K562 (cell line): ENCODE measurements around the gene TLK2. TPM values are rescaled to one million over a fixed set of nuclear protein-coding genes. Genes with fewer than 3 reads are reported as not detected.

Source experiments
- ATAC-seq: fragments of 200-7000 bp; cut with Tn5 transposase; 3 replicates; pipeline ENCODE4 v1.9.1; 2020; ENCODE audit warnings: moderate library complexity
- BruUV-seq: library from RNA; stranded (reverse); fragments of 400-500 nt; replicated peaks from 2 replicates; lab custom pipeline; 2021; lab: Mats Ljungman, UMichigan
- CTCF ChIA-PET: fragments of 300-600 bp; formaldehyde crosslinking; extraction: SDS; loops from one replicate; lab custom pipeline; 2021; ENCODE audit warnings: low intra/inter-chr PET ratio; lab: Yijun Ruan, JAX
- POLR2A ChIA-PET: fragments of 300-600, 350-650 bp; sonication (Branson Sonifier 250); formaldehyde crosslinking; extraction: SDS; loops from one replicate; lab custom pipeline; 2021; ENCODE audit warnings: antibody characterized with exemption, inconsistent platforms; lab: Yijun Ruan, JAX
- DNase-seq, 4 experiments: peaks; one replicate each; pipeline versions ENCODE4 v3.0.0 to v3.0.0-alpha.2; 2011 to 2018; ENCODE audit warnings: low spot score in 3 of 4, mixed read lengths in 3 of 4; ENCODE audit errors: extremely low read depth in 1 of 4
- FAIRE-seq: peaks from 2 replicates; lab custom pipeline; 2011; peaks lifted over from hg19 to GRCh38; lab: Jason Lieb, UNC
- H2AFZ ChIP-seq: 2 replicates; pipeline ENCODE4 v1.6.0; 2011; ENCODE audit warnings: low read depth, low read length, control low read depth, inconsistent platforms
- H3K27ac ChIP-seq: fragments of 200-600 bp; 3 replicates; pipeline ENCODE4 v1.8.0; 2011; ENCODE audit warnings: low read depth, mild to moderate bottlenecking, control low read depth, inconsistent platforms, low read length, moderate library complexity, mixed read lengths; ENCODE audit errors: extremely low read depth
- H3K27me3 ChIP-seq, 2 experiments: fragments of 300-600 bp in 1 of 2; 2 replicates in 1 of 2; 3 replicates in 1 of 2; pipeline versions ENCODE4 v1.6.0 to v1.8.0; 2011; ENCODE audit warnings: inconsistent platforms in 2 of 2, low read length in 2 of 2, mild to moderate bottlenecking in 1 of 2, mixed read lengths in 1 of 2, moderate library complexity in 1 of 2; ENCODE audit not compliant: control insufficient read depth in 2 of 2, insufficient read depth in 2 of 2
- H3K36me3 ChIP-seq: fragments of 300-600 bp; 3 replicates; pipeline ENCODE4 v1.8.0; 2011; ENCODE audit warnings: mild to moderate bottlenecking, low read length, inconsistent platforms; ENCODE audit not compliant: control insufficient read depth, insufficient read depth
- H3K4me1 ChIP-seq, 2 experiments: fragments of 200-600 bp in 1 of 2; replicated peaks in 1 of 2; 2 replicates in 1 of 2; 3 replicates in 1 of 2; pipeline versions ENCODE4 v1.5.1 to v1.8.0; 2011; ENCODE audit warnings: inconsistent platforms in 2 of 2, low read length in 2 of 2, mild to moderate bottlenecking in 1 of 2, mixed read lengths in 1 of 2, moderate library complexity in 1 of 2; ENCODE audit not compliant: control insufficient read depth in 2 of 2, insufficient read depth in 2 of 2
- H3K4me2 ChIP-seq: 2 replicates; pipeline ENCODE4 v1.6.1; 2011; ENCODE audit warnings: low read length, control low read depth, inconsistent platforms, mixed read lengths; ENCODE audit not compliant: insufficient read depth
- H3K4me3 ChIP-seq: fragments of 200-600 bp; sonication (generic), shearing (Covaris generic); 2 replicates; pipeline ENCODE4 v1.5.1; 2016; ENCODE audit warnings: control low read depth, inconsistent platforms
- H3K79me2 ChIP-seq: fragments of 200-600 bp; 3 replicates; pipeline ENCODE4 v1.8.0; 2011; ENCODE audit warnings: low read length, inconsistent platforms; ENCODE audit not compliant: control insufficient read depth, insufficient read depth
- H3K9ac ChIP-seq, 2 experiments: 2 replicates each; pipeline versions ENCODE4 v1.6.0 to v1.6.1; 2011; ENCODE audit warnings: low read depth in 2 of 2, low read length in 2 of 2, control low read depth in 1 of 2, inconsistent platforms in 1 of 2, mild to moderate bottlenecking in 1 of 2, mixed read lengths in 1 of 2; ENCODE audit not compliant: insufficient read depth in 1 of 2
- H3K9me1 ChIP-seq: one replicate; pipeline ENCODE4 v1.6.0; 2011; ENCODE audit warnings: inconsistent platforms, mild to moderate bottlenecking, low read length, moderate library complexity; ENCODE audit not compliant: control insufficient read depth, insufficient read depth
- H3K9me3 ChIP-seq: replicated peaks from 2 replicates; pipeline ENCODE4 v1.5.1; 2011; ENCODE audit warnings: low read depth, low read length, inconsistent platforms; ENCODE audit not compliant: control insufficient read depth, insufficient read depth
- H4K20me1 ChIP-seq: replicated peaks from 2 replicates; pipeline ENCODE4 v1.6.1; 2011; ENCODE audit warnings: low read length, inconsistent platforms, mixed read lengths; ENCODE audit not compliant: control insufficient read depth, insufficient read depth
- BDP1 ChIP-seq: IDR thresholded peaks from 3 replicates; pipeline ENCODE4 v1.6.1; 2011; ENCODE audit not compliant: insufficient read length, insufficient read depth
- CREBBP ChIP-seq: IDR thresholded peaks from one replicate; pipeline ENCODE4 v1.6.1; 2012; ENCODE audit warnings: low read depth, mild to moderate bottlenecking, control low read depth, inconsistent platforms, low read length
- CXXC5 ChIP-seq: fragments of 250-450 bp; sonication (Bioruptor Pico); IDR thresholded peaks from 2 replicates; pipeline ENCODE4 v1.8.0; 2022; ENCODE audit warnings: inconsistent platforms, mild to moderate bottlenecking, moderate library complexity
- FOS ChIP-seq: IDR thresholded peaks from 3 replicates; pipeline ENCODE4 v1.6.1; 2011; ENCODE audit not compliant: insufficient read length; ENCODE audit errors: extremely low read depth
- GTF2F1 ChIP-seq: IDR thresholded peaks from 2 replicates; pipeline ENCODE4 v1.6.1; 2011; ENCODE audit warnings: low read depth, low read length, improper control_type of control experiment
- NR1H2 ChIP-seq: sonication (generic); formaldehyde crosslinking; IDR thresholded peaks from 2 replicates; pipeline ENCODE4 v1.4.0; 2020; ENCODE audit warnings: mild to moderate bottlenecking, missing genetic modification reagents
- PRPF4 ChIP-seq: fragments of 200-400 bp; formaldehyde crosslinking; IDR thresholded peaks from one replicate; pipeline ENCODE4 v1.6.1; 2017; ENCODE audit warnings: low read length, low read depth, mild to moderate bottlenecking; ENCODE audit not compliant: insufficient read depth, poor library complexity, severe bottlenecking
- RCOR1 ChIP-seq, 2 experiments: IDR thresholded peaks; 2 replicates each; pipeline ENCODE4 v1.6.1; 2012; ENCODE audit warnings: low read depth in 2 of 2, low read length in 2 of 2, borderline replicate concordance in 1 of 2, improper control_type of control experiment in 1 of 2
- SAP30 ChIP-seq: fragments of 200-600 bp; sonication (generic); IDR thresholded peaks from 2 replicates; pipeline ENCODE4 v1.6.1; 2012; ENCODE audit warnings: borderline replicate concordance, low read depth, mild to moderate bottlenecking, moderate library complexity, low read length, control low read depth, inconsistent platforms; ENCODE audit not compliant: insufficient read depth, poor library complexity, severe bottlenecking
- TAF9B ChIP-seq: fragments of 450-650 bp; IDR thresholded peaks from 2 replicates; pipeline ENCODE4 v1.6.1; 2018; ENCODE audit warnings: mild to moderate bottlenecking; ENCODE audit not compliant: partially characterized antibody
- XRCC4 ChIP-seq: IDR thresholded peaks from one replicate; pipeline ENCODE4 v1.6.1; 2011; ENCODE audit not compliant: insufficient read depth, insufficient read length; ENCODE audit errors: extremely low read depth
- ZBTB8A ChIP-seq: fragments of 450-650 bp; IDR thresholded peaks from 2 replicates; pipeline ENCODE4 v1.6.1; 2018; ENCODE audit warnings: mild to moderate bottlenecking, moderate library complexity; ENCODE audit not compliant: partially characterized antibody
- ZEB2 ChIP-seq: fragments of 450-650 bp; IDR thresholded peaks from 2 replicates; pipeline ENCODE4 v1.6.1; 2016
- ZNF212 ChIP-seq: fragments of 450-650 bp; formaldehyde crosslinking; IDR thresholded peaks from 2 replicates; pipeline ENCODE4 v1.4.0; 2020; ENCODE audit warnings: mild to moderate bottlenecking
- ZNF263 ChIP-seq: sonication (generic); formaldehyde crosslinking; IDR thresholded peaks from 2 replicates; pipeline ENCODE4 v1.8.0; 2022; ENCODE audit warnings: mild to moderate bottlenecking, missing genetic modification reagents, borderline replicate concordance
- WGBS: fragments of 100-300 bp; shearing (Covaris generic); methylation state at CpG from one replicate; pipeline ENCODE4 v1.1.6; 2016; ENCODE audit warnings: low coverage, mixed read lengths; ENCODE audit not compliant: insufficient coverage; ENCODE audit errors: missing lambda C conversion rate; 5-methylcytosine and 5-hydroxymethylcytosine counted together
- in situ Hi-C: fragments of 300-500 bp; cut with MboI; formaldehyde crosslinking; loops from 4 replicates; pipeline ENCODE4 v1.15.0; 2018; ENCODE audit warnings: inconsistent platforms, mixed read lengths
- intact Hi-C: fragments of 100-400 bp; cut with micrococcal nuclease; formaldehyde crosslinking; loops from 2 replicates; pipeline ENCODE4 v1.14.2; 2022
- polyA plus RNA-seq, 8 experiments: library from polyadenylated mRNA; depleted of rRNA in 4 of 8; stranded (reverse) in 5 of 8; unstranded in 3 of 8; fragments of >200 nt; fragmentation: Nextera tagmentation in 2 of 8; fragmentation: Illumina TruSeq in 1 of 8; extraction: Ambion mirVana in 2 of 8; extraction: Trizol in 1 of 8; gene quantifications; 2 replicates each; pipeline versions ENCODE4 v1.2.1 to v1.2.3, GENCODE V29; 2011 to 2014; ENCODE audit warnings: inconsistent platforms in 1 of 8, missing spikeins in 1 of 8
- total RNA-seq, 7 experiments: library from RNA; depleted of rRNA in 6 of 7; stranded (reverse); fragments of >200 nt in 6 of 7; fragmentation: Illumina TruSeq in 2 of 7; extraction: Trizol in 2 of 7; gene quantifications; 2 replicates each; pipeline versions ENCODE4 v1.2.1 to v1.2.3, GENCODE V29; 2011 to 2021; ENCODE audit warnings: low replicate concordance in 1 of 7
- TF ChIP-seq, protein P1 (sequence below): fragments of 450-650 bp; IDR thresholded peaks from one replicate; pipeline ENCODE4 v1.6.1; 2018; ENCODE audit warnings: mild to moderate bottlenecking, moderate library complexity; ENCODE audit not compliant: partially characterized antibody
- TF ChIP-seq, protein P2 (sequence below): fragments of 450-650 bp; IDR thresholded peaks from 2 replicates; pipeline ENCODE4 v1.6.1; 2014; ENCODE audit warnings: low read depth, mild to moderate bottlenecking, moderate library complexity, borderline replicate concordance
- TF ChIP-seq, protein P3 (sequence below): IDR thresholded peaks from 3 replicates; pipeline ENCODE4 v1.6.1; 2011; ENCODE audit warnings: borderline replicate concordance, mild to moderate bottlenecking; ENCODE audit not compliant: insufficient read length, insufficient read depth

TLK2 gene
- total and polyA plus RNA-seq, 9 of the 15 experiments (the other 6 are each of a cell fraction or from before 2014, with no cell fraction given) = 10.1 to 51.9 (median 32.4) TPM

DNA sequence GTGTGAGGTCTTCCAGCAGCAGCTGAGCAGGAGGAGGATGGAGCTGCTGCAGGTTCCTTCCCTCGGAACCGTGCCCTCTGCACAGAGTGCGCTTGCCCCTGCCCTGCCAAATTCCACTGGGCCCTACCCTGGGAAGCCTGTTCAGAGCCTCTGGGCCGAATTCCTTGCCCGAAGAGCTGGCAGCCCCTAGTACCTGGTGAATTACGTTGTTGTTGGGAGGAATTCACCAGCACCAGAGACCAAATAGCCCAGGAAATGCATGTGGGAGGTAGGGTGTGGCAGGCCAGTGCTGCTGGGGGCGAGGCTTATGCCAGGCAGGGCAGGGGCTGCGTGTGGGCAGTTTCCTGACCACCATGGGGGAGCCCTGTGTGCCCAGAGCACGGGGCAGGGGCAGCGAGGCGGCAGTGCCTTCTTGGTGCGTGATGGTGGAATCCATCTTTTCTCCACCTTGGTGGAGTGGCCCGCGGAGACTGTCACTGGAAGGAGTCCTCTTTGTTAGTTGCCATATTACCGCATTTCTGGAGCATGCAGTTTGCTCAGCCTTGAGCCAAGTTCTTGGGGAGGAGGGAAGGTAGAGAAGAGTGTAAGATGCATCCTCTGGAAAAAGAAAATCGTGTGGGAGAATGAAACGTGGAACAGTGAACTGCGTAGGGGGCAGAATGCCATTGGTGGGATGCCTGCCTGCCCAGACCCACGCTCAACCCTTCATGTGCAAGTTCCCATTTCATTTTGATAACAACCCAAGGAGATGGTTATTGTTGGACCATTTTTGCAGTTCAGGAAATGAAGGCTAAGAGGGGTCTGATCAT is 151.1 kb downstream of the TLK2 start:
- Histone ChIP-seq H2AFZ (no peak overlapping the region), H3K4me3 (no peak overlapping the region), H4K20me1 (no peaks in the 10 kb centered on the region; the same call in 1 of the 2 replicates), H3K36me3 (no peaks in the 10 kb centered on the region), H3K9ac (no peak overlapping the region), H3K4me1 (peaks cover 3 to 36% of the 10 kb centered on the region in 2 experiments; a peak in 4 of 5 replicates), H3K27me3 (peaks cover 19 to 59% of the 10 kb centered on the region in 2 experiments; a peak in 4 of 5 replicates), H3K27ac (no peak overlapping the region), H3K9me1 (no peaks in the 10 kb centered on the region), H3K79me2 (no peaks in the 10 kb centered on the region), H3K9me3 (no peaks in the 10 kb centered on the region), H3K4me2 (no peak overlapping the region)
- in situ Hi-C loops (no loop called here), intact Hi-C loops (no loop called here)
- TF ChIP-seq ZNF263 (CRISPR knock-in tag) (no peak), PRPF4 (no peak), NR1H2 (CRISPR knock-in tag) (no peak), GTF2F1 (no peak), ZEB2 (no peak), FOS (no peak), CXXC5 (no peak), SAP30 (no peak), TAF9B (no peak), ZNF212 (CRISPR knock-in tag) (no peak), CREBBP (no peak), RCOR1 (IDR thresholded peaks at IDR 0.05; ENCODE audit: borderline replicate concordance in 1 of 2, low read depth in 2 of 2, low read length in 2 of 2) (no peak), ZBTB8A (no peak), XRCC4 (no peak), BDP1 (no peak)
- TF ChIP-seq, protein P1, sequence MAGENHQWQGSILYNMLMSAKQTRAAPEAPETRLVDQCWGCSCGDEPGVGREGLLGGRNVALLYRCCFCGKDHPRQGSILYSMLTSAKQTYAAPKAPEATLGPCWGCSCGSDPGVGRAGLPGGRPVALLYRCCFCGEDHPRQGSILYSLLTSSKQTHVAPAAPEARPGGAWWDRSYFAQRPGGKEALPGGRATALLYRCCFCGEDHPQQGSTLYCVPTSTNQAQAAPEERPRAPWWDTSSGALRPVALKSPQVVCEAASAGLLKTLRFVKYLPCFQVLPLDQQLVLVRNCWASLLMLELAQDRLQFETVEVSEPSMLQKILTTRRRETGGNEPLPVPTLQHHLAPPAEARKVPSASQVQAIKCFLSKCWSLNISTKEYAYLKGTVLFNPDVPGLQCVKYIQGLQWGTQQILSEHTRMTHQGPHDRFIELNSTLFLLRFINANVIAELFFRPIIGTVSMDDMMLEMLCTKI = no peak
- TF ChIP-seq, protein P2, sequence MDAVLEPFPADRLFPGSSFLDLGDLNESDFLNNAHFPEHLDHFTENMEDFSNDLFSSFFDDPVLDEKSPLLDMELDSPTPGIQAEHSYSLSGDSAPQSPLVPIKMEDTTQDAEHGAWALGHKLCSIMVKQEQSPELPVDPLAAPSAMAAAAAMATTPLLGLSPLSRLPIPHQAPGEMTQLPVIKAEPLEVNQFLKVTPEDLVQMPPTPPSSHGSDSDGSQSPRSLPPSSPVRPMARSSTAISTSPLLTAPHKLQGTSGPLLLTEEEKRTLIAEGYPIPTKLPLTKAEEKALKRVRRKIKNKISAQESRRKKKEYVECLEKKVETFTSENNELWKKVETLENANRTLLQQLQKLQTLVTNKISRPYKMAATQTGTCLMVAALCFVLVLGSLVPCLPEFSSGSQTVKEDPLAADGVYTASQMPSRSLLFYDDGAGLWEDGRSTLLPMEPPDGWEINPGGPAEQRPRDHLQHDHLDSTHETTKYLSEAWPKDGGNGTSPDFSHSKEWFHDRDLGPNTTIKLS = no peak
- TF ChIP-seq, protein P3, sequence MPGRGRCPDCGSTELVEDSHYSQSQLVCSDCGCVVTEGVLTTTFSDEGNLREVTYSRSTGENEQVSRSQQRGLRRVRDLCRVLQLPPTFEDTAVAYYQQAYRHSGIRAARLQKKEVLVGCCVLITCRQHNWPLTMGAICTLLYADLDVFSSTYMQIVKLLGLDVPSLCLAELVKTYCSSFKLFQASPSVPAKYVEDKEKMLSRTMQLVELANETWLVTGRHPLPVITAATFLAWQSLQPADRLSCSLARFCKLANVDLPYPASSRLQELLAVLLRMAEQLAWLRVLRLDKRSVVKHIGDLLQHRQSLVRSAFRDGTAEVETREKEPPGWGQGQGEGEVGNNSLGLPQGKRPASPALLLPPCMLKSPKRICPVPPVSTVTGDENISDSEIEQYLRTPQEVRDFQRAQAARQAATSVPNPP = no peak
- no peak for ATAC-seq
- 16% methylated on average over 19 of the region's 19 CpGs for WGBS
- ChIA-PET CTCF (no interaction called here), POLR2A (no interaction called here)
- no TSS peak for BruUV-seq
- no peak for FAIRE-seq
- DNase-seq = peak in 1 of 4 experiments; percentile 9
